ENCODE data around the gene LRRN3.

- TF ChIP-seq POLR2AphosphoS5 (IDR thresholded peaks at IDR 0.05; ENCODE audit: borderline replicate concordance, low read depth, low read length): no peak
- no peak for TF ChIP-seq EZH2 (IDR thresholded peaks at IDR 0.05)
Measured at GRCh38 chr7:111045449-111045848, 45.5 kb upstream of the LRRN3 start.
